T-cell (primary cell): ENCODE data around the gene CANX. TPM values are rescaled to one million over a fixed set of nuclear protein-coding genes. Genes with fewer than 3 reads are reported as not detected.

Experiments used
- ATAC-seq, 4 experiments: fragments of 200-7000 bp in 3 of 4; fragments of 150-1000 bp in 1 of 4; cut with Tn5 transposase; replicated peaks in 1 of 4; 1 replicate in 3 of 4; 2 replicates in 1 of 4; pipeline ENCODE4 v1.10.0; 2021; ENCODE audit warnings: moderate library complexity in 3 of 4, mild to moderate bottlenecking in 2 of 4, moderate number of reproducible peaks in 1 of 4
- CTCF ChIA-PET, 2 donors: fragments of 300-600 bp; sonication (Branson Sonifier 250); formaldehyde crosslinking; loops; one replicate each; lab custom pipeline; 2022; ENCODE audit warnings: antibody characterized with exemption in 2 of 2; lab: Charles Lee
- POLR2A ChIA-PET, 2 donors: fragments of 300-600 bp; sonication (Branson Sonifier 250); formaldehyde crosslinking; loops; one replicate each; lab custom pipeline; 2022; ENCODE audit warnings: antibody characterized with exemption in 2 of 2; lab: Charles Lee
- DNase-seq, 35 experiments: peaks; one replicate each; pipeline versions ENCODE4 v3.0.0 to v3.0.0-alpha.2; 2013 to 2023
- H3K27ac ChIP-seq: one replicate; pipeline ENCODE4 v1.5.1; 2013; ENCODE audit warnings: low read length
- H3K27me3 ChIP-seq, 2 experiments: replicated peaks in 1 of 2; 1 replicate in 1 of 2; 2 replicates in 1 of 2; pipeline versions ENCODE4 v1.6.1 to v1.7.0; 2013; ENCODE audit warnings: low read length in 1 of 2, mixed read lengths in 1 of 2; ENCODE audit not compliant: control insufficient read depth in 2 of 2, insufficient read depth in 2 of 2; ENCODE audit errors: extremely low read depth in 1 of 2
- H3K36me3 ChIP-seq, 2 donors: 1 replicate in 1 of 2; 2 replicates in 1 of 2; pipeline versions ENCODE4 v1.6.1 to v1.7.0; 2013; ENCODE audit warnings: low read length in 1 of 2; ENCODE audit not compliant: control insufficient read depth in 2 of 2, insufficient read depth in 1 of 2; ENCODE audit errors: extremely low read depth in 1 of 2
- H3K4me1 ChIP-seq, 2 experiments: 1 replicate in 1 of 2; 2 replicates in 1 of 2; pipeline versions ENCODE4 v1.6.1 to v1.7.0; 2013; ENCODE audit warnings: low read length in 2 of 2, mixed read lengths in 1 of 2; ENCODE audit not compliant: insufficient read depth in 2 of 2, control insufficient read depth in 1 of 2; ENCODE audit errors: extremely low read depth in 1 of 2
- H3K4me3 ChIP-seq, 2 donors: 1 replicate in 1 of 2; 2 replicates in 1 of 2; pipeline versions ENCODE4 v1.5.1 to v1.7.0; 2013; ENCODE audit warnings: mild to moderate bottlenecking in 2 of 2, low read length in 1 of 2, moderate library complexity in 1 of 2; ENCODE audit not compliant: control insufficient read depth in 1 of 2; ENCODE audit errors: extremely low read depth in 1 of 2
- H3K9me3 ChIP-seq: 2 replicates; pipeline ENCODE4 v1.7.0; 2013
- H3K27ac Mint-ChIP-seq, 2 donors: one replicate each; pipeline ENCODE4 v1.8.0; 2020 to 2021; ENCODE audit warnings: mild to moderate bottlenecking in 2 of 2, mixed read lengths in 2 of 2
- H3K27me3 Mint-ChIP-seq, 2 donors: one replicate each; pipeline ENCODE4 v1.8.0; 2021 to 2022; ENCODE audit warnings: mixed read lengths in 2 of 2
- H3K36me3 Mint-ChIP-seq: one replicate; pipeline ENCODE4 v1.8.0; 2021; ENCODE audit warnings: mixed read lengths
- H3K4me1 Mint-ChIP-seq, 3 donors: one replicate each; pipeline ENCODE4 v1.8.0; 2020 to 2022; ENCODE audit warnings: mixed read lengths in 3 of 3, mild to moderate bottlenecking in 1 of 3
- H3K4me3 Mint-ChIP-seq, 3 donors: one replicate each; pipeline ENCODE4 v1.8.0; 2020 to 2022; ENCODE audit warnings: mild to moderate bottlenecking in 3 of 3, mixed read lengths in 3 of 3, moderate library complexity in 3 of 3
- H3K9me3 Mint-ChIP-seq, 3 donors: one replicate each; pipeline ENCODE4 v1.8.0; 2020 to 2022; ENCODE audit warnings: mixed read lengths in 3 of 3
- whole genome bisulfite sequencing: methylation state at CpG from one replicate; pipeline ENCODE4 v1.1.5; 2013; ENCODE audit warnings: missing lambda C conversion rate; ENCODE audit not compliant: insufficient coverage; 5-methylcytosine and 5-hydroxymethylcytosine counted together
- total RNA-seq, 35 experiments: library from RNA in 6 of 35; stranded (reverse) in 6 of 35; fragments of 120-200 nt in 1 of 35; gene quantifications; one replicate each; pipeline versions ENCODE4 v1.2.1 to v1.2.4 and lab custom pipeline; 2013 to 2026

The CANX gene
- total RNA-seq, 5 donors from 2014 or later (not counting 1 experiment from before 2014, with no cell fraction given) = 205 to 306 (median 262) TPM

DNA sequence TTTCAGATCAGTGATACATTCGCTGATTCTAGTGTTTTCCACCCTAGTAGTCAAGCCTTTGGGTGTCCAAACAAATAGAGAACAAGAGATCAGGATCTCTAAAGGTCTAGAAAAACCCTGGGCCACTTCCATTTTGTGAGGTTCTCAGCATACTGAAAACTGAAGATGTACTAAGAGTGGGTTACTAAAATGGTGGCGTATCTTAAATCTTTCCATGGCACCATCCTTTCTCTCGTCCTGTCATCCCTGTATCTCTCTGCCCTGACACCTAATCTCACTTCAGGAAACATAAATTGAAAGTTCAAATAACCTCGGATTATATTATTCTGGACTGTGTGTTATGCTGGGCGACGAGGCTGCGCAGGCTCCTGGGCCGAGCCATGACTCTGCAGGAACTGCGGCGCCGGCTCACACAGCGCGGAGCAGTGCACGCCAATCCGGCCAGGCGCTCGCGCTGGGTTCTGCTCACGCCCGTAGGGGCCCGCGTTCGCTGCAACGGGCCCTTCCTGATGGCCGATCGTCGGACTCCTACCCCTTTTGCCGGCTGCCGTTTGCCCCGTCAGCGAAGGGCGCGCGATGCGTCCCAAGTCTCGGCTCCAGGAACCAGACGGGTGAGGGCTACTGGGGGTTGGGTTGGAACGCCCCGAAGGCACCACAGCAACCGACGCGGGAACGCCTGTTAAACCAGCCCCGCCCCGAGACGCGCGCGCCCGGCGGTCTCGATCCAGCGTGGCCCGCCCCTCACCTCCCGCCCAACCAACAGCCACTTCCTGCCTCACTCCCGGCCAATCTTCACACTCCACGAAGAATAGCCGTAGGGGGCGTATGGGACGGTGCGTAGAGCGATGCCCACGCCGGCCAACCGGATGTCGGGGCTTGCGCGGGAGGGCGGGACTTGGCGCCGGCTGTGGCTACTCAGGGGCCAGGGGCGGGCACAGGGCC, 503 bp upstream of the CANX start:
- ATAC-seq (peak; percentile 89 to 90 (median 90)), DNase-seq (peak; percentile 95 to 100 (median 99))
- WGBS = 1% methylated on average over 52 of the region's 72 CpGs
- no peaks in the 10 kb centered on the region for H3K27me3 ChIP-seq
- Mint-ChIP-seq H3K4me3 (peak overlapping the region; percentile 96 to 98 (median 98)), H3K36me3 (peaks cover 6% of the 10 kb centered on the region), H3K9me3 (no peaks in the 10 kb centered on the region), H3K4me1 (peaks cover 41 to 46% (median 44%) of the 10 kb centered on the region in 3 donors), H3K27ac (peak overlapping the region; percentile 99), H3K27me3 (no peaks in the 10 kb centered on the region)
- H3K4me3 ChIP-seq = peak overlapping the region; percentile 83 to 90
- H3K4me1 ChIP-seq = peaks cover 13 to 43% of the 10 kb centered on the region in 2 experiments
- peak overlapping the region; percentile 89 for H3K27ac ChIP-seq
- CTCF ChIA-PET = interaction anchor here in 1 of 2 donors (1.7 kb wide), 1 partner anchor 34 kb away, joined by 4 read pairs; the partner anchor contains the start of gene MAML1
- no peaks in the 10 kb centered on the region for H3K36me3 ChIP-seq
- H3K9me3 ChIP-seq = no peaks in the 10 kb centered on the region
- POLR2A ChIA-PET = interaction anchor here in 1 of 2 donors (0.9 to 1.3 kb wide), 2 partner anchors 21 to 74 kb away, joined by 3 read pairs; no protein-coding TSS in a partner anchor

- no peaks in the 10 kb centered on the region for H3K9me3 Mint-ChIP-seq
Measured at GRCh38 chr5:179699616-179700237, 960 bp downstream of the CANX start.

GRCh38 chr5:179700401-179700918, 1.7 kb downstream of the CANX start:
- Histone ChIP-seq H3K4me3 (peak overlapping the region in 1 of 2 donors; percentile 83), H3K27ac (no peak overlapping the region), H3K27me3 (no peaks in the 10 kb centered on the region), H3K9me3 (no peaks in the 10 kb centered on the region), H3K36me3 (peaks cover 0 to under 1% of the 10 kb centered on the region in 2 donors), H3K4me1 (peaks cover 13 to 47% of the 10 kb centered on the region in 2 experiments)
- Mint-ChIP-seq H3K9me3 (no peaks in the 10 kb centered on the region), H3K4me3 (peak overlapping the region; percentile 96 to 98 (median 98)), H3K27me3 (no peaks in the 10 kb centered on the region), H3K4me1 (peaks cover 54 to 59% (median 56%) of the 10 kb centered on the region in 3 donors), H3K27ac (peak overlapping the region; percentile 93 to 97), H3K36me3 (peaks cover 18% of the 10 kb centered on the region)
- DNase-seq = peak in 1 of 35 experiments; percentile 18
- ChIA-PET POLR2A (interaction anchor here in 1 of 2 donors (1.1 kb wide), 2 partner anchors 32 to 77 kb away, joined by 3 to 5 read pairs; partner anchors contain the start of genes HNRNPH1 and MAML1), CTCF (interaction anchor here in 1 of 2 donors (0.6 to 0.7 kb wide), 2 partner anchors 10 to 136 kb away, joined by 3 to 4 read pairs; no protein-coding TSS in a partner anchor)
- 21% methylated on average over 2 of the region's 7 CpGs for WGBS
- ATAC-seq = no peak

More at GRCh38 chr5:179699616-179700237, 960 bp downstream of the CANX start:
- H3K36me3 Mint-ChIP-seq = peaks cover 14% of the 10 kb centered on the region
- WGBS = 0% methylated on average over 10 of the region's 19 CpGs
- ATAC-seq (no peak), DNase-seq (peak in 4 of 35 experiments; percentile 6 to 48 (median 20))
- peak overlapping the region; percentile 93 to 97 for H3K27ac Mint-ChIP-seq
- H3K4me3 Mint-ChIP-seq = peak overlapping the region; percentile 96 to 98 (median 98)
- Histone ChIP-seq H3K27ac (peak overlapping the region; percentile 88), H3K4me3 (peak overlapping the region; percentile 83 to 90), H3K27me3 (no peaks in the 10 kb centered on the region), H3K36me3 (no peaks in the 10 kb centered on the region), H3K4me1 (peaks cover 13 to 47% of the 10 kb centered on the region in 2 experiments), H3K9me3 (no peaks in the 10 kb centered on the region)
- H3K27me3 Mint-ChIP-seq = no peaks in the 10 kb centered on the region
- peaks cover 49 to 52% (median 52%) of the 10 kb centered on the region in 3 donors for H3K4me1 Mint-ChIP-seq
- ChIA-PET CTCF (interaction anchor here in 1 of 2 donors (0.6 kb wide), 1 partner anchor 26 kb away, joined by 6 read pairs; no protein-coding TSS in a partner anchor), POLR2A (interaction anchor here in 1 of 2 donors (1.1 kb wide), 2 partner anchors 33 to 76 kb away, joined by 3 to 5 read pairs; partner anchors contain the start of genes HNRNPH1 and MAML1)

DNA sequence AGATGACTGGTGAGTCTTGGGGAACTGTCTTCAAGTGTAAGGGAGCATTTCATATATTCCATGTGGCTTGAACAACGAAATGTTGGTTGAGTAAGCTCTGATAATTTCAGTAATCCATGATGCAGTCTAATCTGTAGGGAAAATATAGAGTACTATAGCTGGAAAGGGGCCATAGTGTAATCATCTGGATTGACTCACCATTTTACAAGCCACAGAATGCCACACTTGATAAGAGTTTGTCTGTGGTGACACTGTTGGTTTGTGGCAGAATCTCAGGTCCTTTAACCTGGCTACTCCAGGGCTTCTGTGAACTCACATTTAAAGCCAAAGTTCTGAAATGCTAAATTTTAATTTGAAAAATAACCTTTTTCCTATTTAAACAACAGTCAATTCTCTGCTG, 17.5 kb downstream of the CANX start:
- Mint-ChIP-seq H3K4me1 (peaks cover 0 to 11% (median 9%) of the 10 kb centered on the region in 3 donors), H3K27ac (no peak overlapping the region), H3K4me3 (no peak overlapping the region), H3K9me3 (no peaks in the 10 kb centered on the region), H3K27me3 (no peaks in the 10 kb centered on the region), H3K36me3 (peaks cover 33% of the 10 kb centered on the region)
- Histone ChIP-seq H3K36me3 (peaks cover 16 to 72% of the 10 kb centered on the region in 2 donors), H3K9me3 (no peaks in the 10 kb centered on the region), H3K27ac (no peak overlapping the region), H3K4me3 (no peak overlapping the region), H3K27me3 (no peaks in the 10 kb centered on the region), H3K4me1 (no peaks in the 10 kb centered on the region)
- DNase-seq = no peak
- WGBS = 100% methylated on average over 1 of the region's 1 CpG
- no peak for ATAC-seq
- POLR2A ChIA-PET = interaction anchor here (0.6 to 1.2 kb wide), 2 partner anchors 34 to 93 kb away, joined by 3 to 4 read pairs; partner anchors contain the start of gene HNRNPH1 (in 1 of the 2)
- CTCF ChIA-PET = interaction anchor here in 1 of 2 donors (0.5 to 0.7 kb wide), 4 partner anchors 16 to 374 kb away, joined by 3 read pairs; no protein-coding TSS in a partner anchor

- Mint-ChIP-seq H3K36me3 (peaks cover 51% of the 10 kb centered on the region), H3K9me3 (no peaks in the 10 kb centered on the region), H3K4me1 (peaks cover 5 to 11% (median 11%) of the 10 kb centered on the region in 3 donors), H3K27ac (no peak overlapping the region), H3K4me3 (no peak overlapping the region), H3K27me3 (no peaks in the 10 kb centered on the region)
- H3K9me3 ChIP-seq = no peaks in the 10 kb centered on the region
- POLR2A ChIA-PET = interaction anchor here in 1 of 2 donors (0.6 kb wide), 1 partner anchor 16 kb away, joined by 4 read pairs; no protein-coding TSS in a partner anchor
- CTCF ChIA-PET = no interaction called here
- WGBS = 100% methylated on average over 1 of the region's 2 CpGs
- no peaks in the 10 kb centered on the region for H3K27me3 ChIP-seq
- no peak overlapping the region for H3K4me3 ChIP-seq
- peaks cover 19 to 90% of the 10 kb centered on the region in 2 donors for H3K36me3 ChIP-seq
- ATAC-seq (no peak), DNase-seq (no peak)
- H3K4me1 ChIP-seq = no peaks in the 10 kb centered on the region
- no peak overlapping the region for H3K27ac ChIP-seq
Measured at GRCh38 chr5:179720222-179720621, 21.5 kb downstream of the CANX start.
